Measurements from ENCODE around the gene MCUB.

GRCh38 chr4:109735566-109736365 lies 175.7 kb downstream of the MCUB start:
- no peak for TF ChIP-seq POLR2A (IDR thresholded peaks at IDR 0.05; ENCODE audit: low read depth, low read length)
- no peak for TF ChIP-seq TAF1 (IDR thresholded peaks at IDR 0.05; ENCODE audit: low read depth, low read length)
- TF ChIP-seq POLR2AphosphoS5 (IDR thresholded peaks at IDR 0.05; ENCODE audit: low read depth, low read length), result no peak
- no peak for TF ChIP-seq POU2F2 (IDR thresholded peaks at IDR 0.05; ENCODE audit: low read depth, low read length)
- no peak for TF ChIP-seq SPI1 (IDR thresholded peaks at IDR 0.05; ENCODE audit: low read depth, low read length)
- TF ChIP-seq PAX5 (IDR thresholded peaks at IDR 0.05; ENCODE audit: insufficient read depth, low read length, severe bottlenecking), result no peak
